NCI-H1092 (cell line): Measurements from ENCODE around the gene CDT1.
A peak's percentile ranks its signal among the peaks of the same experiment; 100 is the strongest.

Experiments used
- DNase-seq: peaks from one replicate; lab custom pipeline; 2025; lab: John Stamatoyannopoulos, UW

Gene CDT1

DNA sequence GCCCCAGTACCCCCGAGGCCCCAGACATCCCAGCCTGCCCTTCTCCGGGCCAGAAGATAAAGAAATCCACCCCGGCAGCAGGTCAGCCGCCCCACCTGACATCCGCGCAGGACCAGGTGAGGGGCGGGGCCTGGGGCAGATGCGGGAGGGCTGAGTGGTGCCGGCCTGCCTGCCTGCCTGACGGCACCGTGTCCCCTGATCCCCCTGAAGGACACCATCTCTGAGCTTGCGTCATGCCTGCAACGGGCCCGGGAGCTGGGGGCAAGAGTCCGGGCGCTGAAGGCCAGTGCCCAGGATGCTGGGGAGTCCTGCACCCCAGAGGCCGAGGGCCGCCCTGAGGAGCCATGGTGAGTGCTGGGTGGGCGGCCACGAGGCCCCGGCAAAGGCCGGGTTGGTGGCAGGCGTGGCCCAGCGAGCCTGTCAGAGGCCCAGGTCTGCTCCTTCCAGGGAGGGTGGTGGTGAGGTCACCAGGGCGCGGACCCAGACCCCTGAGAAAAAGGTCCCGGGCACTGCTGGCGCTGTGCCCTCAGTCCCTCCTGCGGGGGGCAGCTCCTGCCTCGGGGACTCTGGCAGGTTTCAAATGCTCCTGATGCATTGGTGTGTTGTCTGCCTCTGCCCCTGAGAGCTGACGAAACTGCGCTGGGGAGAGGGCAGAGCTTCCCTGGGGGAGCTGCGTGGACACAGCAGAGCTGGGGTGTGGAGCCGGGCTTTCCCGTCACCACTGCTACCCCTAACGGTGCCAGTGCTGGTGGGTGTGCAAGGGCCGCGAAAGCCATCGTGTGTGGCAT is 1.2 kb downstream of the CDT1 start:
- no peak for DNase-seq

DNA sequence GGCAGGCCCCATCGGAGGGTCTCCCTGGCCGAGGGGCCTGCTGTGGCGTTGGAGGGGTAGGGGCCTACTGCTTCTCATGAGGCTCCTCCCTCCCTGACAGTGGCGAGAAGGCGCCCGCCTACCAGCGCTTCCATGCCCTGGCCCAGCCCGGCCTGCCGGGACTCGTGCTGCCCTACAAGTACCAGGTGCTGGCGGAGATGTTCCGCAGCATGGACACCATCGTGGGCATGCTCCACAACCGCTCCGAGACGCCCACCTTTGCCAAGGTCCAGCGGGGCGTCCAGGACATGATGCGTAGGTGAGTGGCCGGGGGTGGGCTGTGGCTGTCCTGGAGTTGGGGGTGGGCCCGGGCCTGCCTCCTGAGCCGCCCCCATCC is 1.7 kb downstream of the CDT1 start:
- no peak for DNase-seq

- no peak for DNase-seq
Observed at GRCh38 chr16:88805887-88806393, 2.4 kb downstream of the CDT1 start.

GRCh38 chr16:88806491-88807111 is 3.0 kb downstream of the CDT1 start:
- no peak for DNase-seq

DNA sequence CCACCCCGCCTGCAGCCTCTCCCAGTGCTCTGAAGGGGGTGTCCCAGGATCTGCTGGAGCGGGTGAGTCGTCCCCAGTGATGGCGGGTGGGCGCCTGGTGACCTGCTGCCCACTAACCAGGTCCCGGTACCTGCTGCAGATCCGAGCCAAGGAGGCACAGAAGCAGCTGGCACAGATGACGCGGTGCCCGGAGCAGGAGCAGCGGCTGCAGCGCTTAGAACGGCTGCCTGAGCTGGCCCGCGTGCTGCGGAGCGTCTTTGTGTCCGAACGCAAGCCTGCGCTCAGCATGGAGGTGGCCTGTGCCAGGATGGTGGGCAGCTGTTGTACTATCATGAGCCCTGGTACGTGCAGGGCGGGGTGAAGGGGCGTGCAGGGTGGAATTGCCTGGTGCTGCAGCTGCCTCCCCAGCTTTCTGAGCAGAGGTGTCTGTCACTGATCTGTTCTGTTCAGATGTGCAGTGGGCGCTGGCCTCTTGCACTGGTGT is 3.6 kb downstream of the CDT1 start:
- no peak for DNase-seq

DNA sequence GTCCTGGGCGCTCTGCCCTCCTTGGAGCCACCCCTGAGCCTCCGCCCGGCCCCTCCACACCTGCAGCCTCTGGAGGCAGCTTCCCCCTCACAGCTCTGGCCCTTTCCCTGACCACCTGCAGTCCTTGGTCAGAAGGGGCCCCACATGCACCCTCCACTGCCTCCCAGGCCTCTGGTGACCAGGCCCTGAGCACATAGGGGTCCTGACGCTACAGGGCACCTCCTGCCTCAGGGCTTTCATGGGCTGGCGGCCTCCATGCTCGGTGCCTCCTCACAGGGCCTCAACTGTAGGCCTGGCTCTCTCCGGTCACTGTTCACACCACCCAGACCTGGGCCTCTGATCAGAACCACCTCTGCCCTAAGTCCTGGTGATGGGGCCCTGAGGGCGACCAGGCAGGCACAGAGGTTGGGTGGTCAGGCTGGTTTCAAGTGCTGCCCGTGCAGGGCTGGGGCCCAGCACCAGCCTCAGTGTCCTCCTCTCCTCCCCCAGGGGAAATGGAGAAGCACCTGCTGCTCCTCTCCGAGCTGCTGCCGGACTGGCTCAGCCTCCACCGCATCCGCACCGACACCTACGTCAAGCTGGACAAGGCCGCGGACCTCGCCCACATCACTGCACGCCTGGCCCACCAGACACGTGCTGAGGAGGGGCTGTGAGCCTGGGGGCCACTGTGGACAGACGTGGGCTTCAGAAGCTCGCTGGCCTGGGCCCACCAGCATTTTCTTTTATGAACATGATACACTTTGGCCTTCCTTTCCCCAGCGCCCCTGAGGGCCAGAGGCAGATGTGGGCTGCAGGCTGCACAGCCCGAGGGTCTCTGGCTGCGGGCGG is 4.3 kb downstream of the CDT1 start:
- no peak for DNase-seq

DNA sequence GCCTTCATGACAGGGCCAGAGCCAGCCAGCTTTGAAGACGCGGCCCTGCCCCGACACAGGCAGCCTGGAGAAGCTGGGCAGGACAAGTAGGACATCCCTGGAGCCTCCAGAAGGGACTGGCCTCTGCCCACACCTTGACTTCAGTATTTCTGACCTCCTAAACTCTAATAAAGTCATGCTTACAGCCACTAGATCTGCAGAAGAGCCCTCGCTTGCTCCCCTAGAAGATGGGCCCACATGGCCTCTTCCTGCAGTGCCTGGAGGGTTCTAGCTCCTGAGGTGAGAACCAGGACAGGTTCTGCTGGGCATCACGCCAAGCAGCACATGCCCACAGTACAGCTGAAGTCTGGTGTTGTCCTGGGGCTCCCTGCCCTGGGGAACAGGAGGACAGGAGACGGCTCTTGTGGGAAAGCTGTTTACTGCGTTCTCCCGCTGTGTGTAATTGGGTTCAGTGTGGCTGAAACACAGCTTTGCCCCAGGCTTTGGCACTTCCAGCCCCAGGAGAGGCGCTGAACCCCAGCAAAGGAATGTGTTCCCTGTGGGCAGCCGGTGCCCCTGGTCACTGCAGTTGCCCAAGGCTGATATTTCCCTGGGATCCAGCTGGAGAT is 5.6 kb downstream of the CDT1 start:
- DNase-seq: no peak

GRCh38 chr16:88809676-88810165 is 6.1 kb downstream of the CDT1 start:
- DNase-seq: no peak

DNA sequence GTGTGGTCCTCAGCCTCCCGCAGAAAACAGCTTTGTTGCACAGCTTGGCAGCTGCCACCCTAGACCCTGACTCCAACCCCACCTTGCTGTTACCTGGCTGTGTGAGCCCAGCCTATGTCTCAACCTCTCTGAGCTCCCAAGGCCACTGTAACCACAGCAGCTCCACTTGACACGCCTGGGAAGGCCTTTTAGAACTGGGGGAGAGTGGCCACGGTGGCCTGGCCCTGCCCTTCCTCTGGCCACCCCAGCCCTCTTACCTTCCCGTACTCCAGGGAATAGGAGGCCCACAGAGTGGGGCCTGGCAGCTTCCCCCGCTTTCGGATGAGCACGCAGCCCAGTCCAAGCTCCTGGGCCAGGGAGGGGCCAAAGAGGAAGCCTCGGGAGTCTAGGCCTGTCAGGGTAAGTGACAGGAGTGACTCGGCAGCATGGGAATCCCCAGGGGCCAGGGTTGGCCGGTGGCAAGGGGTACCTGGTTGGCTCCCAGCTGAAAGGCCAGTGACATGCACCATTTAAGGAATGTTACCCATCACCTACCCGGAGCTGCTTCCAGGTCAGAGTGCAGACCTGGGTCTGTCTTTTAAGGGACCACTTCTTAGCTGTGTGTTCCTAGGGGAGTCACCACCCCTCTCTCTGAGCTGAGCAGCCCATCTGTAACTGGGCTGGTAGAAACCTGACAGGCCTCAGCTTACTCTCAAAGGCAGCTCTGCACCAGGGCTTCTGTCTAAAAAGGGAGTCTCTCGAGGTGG is 6.8 kb downstream of the CDT1 start:
- DNase-seq: no peak

- peak; percentile 71 for DNase-seq
Observed at GRCh38 chr16:88810912-88811768, 7.6 kb downstream of the CDT1 start.

DNA sequence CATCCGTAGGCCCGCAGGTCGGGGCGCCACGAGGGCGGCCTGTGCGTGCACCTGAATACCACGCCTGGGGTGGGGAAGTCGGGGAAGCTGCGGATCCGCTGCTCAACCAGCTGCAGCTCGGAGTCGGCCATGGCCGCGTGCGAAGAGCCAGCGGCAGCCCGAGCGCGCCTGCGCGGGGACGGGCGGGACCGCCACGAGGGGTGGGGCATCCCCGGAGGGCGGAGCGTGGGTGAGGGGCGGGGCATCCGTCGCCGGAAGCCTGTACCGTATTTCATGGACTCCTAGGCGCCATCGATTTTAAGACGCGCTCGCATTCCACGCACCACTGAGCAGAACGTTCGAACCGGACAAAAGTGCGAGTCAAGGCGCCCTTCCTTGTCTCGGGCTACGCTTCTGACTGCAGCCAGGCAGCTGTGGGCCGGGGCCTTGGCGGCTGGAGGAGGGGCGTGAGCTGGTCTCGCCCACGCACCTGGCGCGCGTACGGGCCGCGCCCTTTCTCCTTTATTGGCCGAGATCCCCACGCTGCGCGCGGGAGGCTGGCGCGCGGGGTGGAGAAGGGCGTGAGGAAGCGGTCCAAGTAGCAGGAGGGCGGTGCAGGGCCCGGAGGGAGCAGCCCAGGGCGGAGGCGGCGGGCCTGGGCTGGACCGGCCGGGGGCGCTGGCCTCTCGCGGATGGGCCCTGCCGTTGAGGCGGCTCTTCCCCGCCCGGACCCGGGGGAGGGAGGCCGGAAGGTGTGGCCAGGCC is 8.4 kb downstream of the CDT1 start, which contains the start of gene APRT:
Gene APRT, minus strand, starts transcription at position 160 of the 744 bp plus-strand sequence. Its CDS starts 29 bp downstream, at position 131.
- peak; percentile 78 for DNase-seq

GRCh38 chr16:88812513-88813268 is 9.1 kb downstream of the CDT1 start:
- DNase-seq: no peak

- no peak for DNase-seq
Observed at GRCh38 chr16:88813269-88814143, 9.9 kb downstream of the CDT1 start.

DNA sequence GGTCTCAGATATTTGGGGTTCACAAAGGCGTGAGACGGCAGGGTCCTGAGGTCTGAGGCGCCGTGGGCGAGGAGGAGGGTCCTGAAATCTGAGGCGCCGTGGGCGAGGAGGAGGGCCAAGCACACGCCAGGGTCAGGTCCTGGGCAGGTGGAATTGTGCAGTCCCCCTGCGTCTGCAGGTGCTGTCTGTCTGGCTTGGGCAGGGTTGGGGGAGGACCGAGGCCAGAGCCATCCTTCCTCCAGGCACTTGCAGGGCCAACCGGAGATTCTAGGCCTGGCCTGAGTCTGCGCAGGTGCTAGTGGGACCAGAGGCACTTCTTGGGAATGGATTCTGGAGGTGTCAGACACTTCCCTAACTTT is 10.5 kb downstream of the CDT1 start:
- DNase-seq: no peak

GRCh38 chr16:88815227-88815626 is 11.6 kb downstream of the CDT1 start:
- no peak for DNase-seq

DNA sequence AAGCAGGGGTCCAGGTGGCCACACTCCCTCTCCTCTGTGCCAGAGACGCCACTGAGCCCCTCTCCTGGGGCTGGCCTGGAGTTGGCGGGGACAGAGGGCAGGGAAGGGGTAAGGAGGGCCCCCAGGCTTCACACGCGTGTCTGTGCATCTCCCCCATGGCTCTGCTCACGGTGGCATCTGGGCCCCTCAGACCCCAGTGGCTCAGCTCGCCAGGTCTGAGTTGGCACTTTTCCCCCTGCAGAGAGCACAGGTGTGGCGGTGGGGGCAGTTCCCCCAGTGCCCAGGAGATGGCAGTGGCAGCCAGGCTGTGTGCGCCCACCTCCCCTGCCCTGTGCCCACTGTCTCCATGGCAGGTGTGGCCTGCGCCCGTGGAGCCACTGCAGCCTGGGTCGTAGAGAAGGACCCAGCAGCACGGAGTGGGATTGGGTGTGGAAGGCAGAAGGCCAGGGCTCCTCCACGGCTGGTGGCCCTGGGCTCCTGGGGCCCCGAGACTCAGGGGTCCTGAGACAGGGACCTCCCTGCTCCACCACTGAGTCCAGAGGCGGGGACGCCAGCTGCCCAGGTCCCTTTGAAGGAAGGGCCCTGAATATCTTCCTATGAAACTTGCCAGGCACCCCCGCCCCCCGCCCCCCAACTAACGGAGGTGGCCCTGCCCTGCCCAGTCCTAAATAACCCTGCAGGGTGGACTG is 12.5 kb downstream of the CDT1 start:
- peak; percentile 61 for DNase-seq
